SH-SY5Y (cell line): ENCODE measurements around the gene SURF1.

Experiments used
- GATA2 ChIP-seq: IDR thresholded peaks from 2 replicates; pipeline ENCODE4 v1.6.1; 2011; ENCODE audit warnings: mild to moderate bottlenecking, low read depth, low read length
- GATA3 ChIP-seq: IDR thresholded peaks from 2 replicates; pipeline ENCODE4 v1.6.1; 2011; ENCODE audit warnings: low read depth, mild to moderate bottlenecking, low read length, moderate library complexity

- TF ChIP-seq GATA2 (no peak), GATA3 (no peak)
Observed at GRCh38 chr9:133339641-133340040, 16.6 kb downstream of the SURF1 start.
